Putamen (tissue), 1 donor: Measurements from ENCODE around the gene NUDT4B.
"Not testable (repeated sequence)": the region's sequence is repeated elsewhere in the genome, so short reads cannot be mapped to it uniquely, and the experiment has no call there.

ENCODE experiments used
- DNase-seq: peaks from one replicate; pipeline ENCODE4 v3.0.0-alpha.2; 2016; ENCODE audit warnings: low spot score

NUDT4B gene

DNA sequence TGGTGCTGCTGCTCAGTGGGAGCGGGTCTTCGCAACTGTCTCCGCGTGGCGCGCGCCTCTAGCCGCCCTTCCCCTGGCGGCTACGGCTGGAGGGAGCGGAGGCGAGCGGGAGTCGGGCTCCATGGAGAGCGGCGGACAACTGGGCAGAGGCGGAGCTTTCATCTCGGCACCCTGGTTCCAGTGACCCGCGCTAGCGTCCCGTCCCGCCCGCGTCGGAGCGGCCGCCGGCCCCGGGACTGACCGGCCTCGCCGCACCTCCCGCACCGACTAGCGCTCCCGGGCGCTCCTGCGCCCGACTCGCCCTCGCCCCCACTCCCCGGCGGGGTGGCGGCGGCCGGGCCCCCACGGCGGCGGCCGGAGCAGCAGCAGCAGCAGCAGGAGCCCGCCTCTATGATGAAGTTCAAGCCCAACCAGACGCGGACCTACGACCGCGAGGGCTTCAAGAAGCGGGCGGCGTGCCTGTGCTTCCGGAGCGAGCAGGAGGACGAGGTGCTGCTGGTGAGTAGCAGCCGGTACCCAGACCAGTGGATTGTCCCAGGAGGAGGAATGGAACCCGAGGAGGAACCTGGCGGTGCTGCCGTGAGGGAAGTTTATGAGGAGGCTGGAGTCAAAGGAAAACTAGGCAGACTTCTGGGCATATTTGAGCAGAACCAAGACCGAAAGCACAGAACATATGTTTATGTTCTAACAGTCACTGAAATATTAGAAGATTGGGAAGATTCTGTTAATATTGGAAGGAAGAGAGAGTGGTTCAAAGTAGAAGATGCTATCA lies at the start of gene NUDT4B:
Gene NUDT4B (plus strand): TSS at position 212 of the 772 bp plus-strand sequence. CDS start 179 bp downstream, at position 391.
- DNase-seq = not testable (repeated sequence)

DNA sequence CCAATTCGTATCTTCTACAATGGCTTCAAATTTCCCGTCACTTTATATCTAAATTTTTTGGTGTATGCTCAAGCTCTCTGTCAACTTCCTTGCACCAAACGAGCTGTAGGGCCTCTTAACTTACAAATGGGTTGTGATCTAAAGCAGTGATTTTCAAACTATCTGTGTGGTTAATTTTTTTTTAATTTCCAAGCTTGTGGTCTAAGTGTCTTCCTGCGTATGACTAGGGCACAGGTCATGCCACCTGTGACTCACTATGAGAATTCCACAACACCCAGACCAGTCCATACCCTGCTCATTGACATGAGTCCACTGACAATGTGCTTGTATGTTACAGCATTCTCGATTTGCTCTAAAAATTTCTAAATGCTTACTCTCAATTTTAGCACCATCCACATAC lies 49.2 kb upstream of the NUDT4B start:
- DNase-seq = not testable (repeated sequence)

DNA sequence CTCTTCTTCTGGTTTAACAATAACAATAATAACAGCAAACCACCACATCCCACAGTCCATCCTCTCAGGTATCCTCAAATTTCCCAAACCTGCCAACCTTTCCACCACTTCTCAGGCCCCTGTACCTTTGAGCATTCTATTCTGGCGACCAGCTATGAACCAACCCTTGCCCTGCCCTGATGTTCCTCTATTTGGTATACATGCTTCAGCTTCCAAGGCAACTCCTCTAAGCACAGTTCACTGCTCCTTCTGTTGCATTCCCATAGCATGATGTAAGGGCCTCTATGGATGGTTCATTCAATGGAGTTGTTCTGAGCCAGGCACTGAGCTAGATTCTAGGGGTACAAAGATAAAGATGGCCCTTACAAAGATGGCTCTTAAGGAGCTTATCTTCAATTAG lies 46.3 kb upstream of the NUDT4B start:
- DNase-seq = not testable (repeated sequence)

DNA sequence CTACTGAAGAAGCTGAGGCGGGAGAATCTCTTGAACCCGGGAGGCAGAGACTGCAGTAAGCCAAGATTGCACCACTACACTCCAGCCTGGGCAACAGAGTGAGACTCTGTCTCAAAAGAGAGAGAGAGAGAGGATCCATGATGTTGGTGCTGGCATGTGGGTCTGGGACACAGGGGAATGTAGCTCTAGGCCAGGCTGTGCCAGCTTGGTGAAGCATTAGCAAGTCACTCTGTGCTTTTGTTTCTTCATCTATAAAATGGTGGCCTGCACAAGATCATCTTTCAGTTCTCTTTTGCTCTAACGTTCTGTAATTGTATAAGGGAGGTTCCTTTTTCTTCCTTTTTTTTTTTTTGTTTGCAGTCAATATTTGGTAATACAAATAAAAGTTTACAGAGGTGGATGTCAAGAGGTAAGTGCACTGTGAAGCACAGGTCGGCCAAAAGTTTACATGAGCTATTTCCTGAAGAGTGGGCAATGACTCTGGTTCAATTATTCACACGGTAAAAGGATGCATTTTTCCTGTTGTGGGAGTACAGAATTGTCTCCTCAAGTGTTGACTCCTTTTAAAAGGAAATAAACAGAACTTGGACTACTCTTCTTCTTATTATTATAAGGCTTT lies 44.5 kb upstream of the NUDT4B start:
- DNase-seq = not testable (repeated sequence)

DNA sequence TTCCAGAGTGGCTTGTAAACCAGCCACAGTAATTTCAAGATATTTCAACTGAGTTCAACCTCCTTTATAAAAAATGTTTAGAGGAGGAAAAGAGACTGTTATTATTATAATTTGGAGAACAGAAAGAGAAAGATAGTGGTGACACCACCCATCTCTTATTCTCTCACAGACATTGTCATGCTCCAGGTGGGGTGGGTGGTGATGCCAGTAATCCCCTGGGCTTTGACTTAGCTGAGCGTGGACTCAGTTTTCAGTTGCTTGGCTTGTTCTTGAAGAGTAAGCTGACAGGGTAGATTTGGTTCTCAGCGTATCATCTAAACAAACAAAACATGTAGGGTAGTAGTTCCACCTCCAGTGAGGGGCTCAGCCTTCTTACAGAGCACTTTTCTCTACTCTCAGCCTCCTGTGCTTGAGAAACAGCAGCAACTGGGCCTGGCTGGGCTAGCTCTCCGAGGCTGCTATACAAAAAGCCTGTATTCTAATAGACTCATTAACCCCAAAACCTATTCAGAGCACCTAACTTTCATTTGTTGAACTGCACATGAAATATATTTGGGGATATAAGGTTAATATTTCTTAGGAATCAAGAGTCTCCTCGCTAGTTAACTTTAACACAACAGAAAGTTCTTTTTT lies 43.1 kb upstream of the NUDT4B start:
- DNase-seq = not testable (repeated sequence)

DNA sequence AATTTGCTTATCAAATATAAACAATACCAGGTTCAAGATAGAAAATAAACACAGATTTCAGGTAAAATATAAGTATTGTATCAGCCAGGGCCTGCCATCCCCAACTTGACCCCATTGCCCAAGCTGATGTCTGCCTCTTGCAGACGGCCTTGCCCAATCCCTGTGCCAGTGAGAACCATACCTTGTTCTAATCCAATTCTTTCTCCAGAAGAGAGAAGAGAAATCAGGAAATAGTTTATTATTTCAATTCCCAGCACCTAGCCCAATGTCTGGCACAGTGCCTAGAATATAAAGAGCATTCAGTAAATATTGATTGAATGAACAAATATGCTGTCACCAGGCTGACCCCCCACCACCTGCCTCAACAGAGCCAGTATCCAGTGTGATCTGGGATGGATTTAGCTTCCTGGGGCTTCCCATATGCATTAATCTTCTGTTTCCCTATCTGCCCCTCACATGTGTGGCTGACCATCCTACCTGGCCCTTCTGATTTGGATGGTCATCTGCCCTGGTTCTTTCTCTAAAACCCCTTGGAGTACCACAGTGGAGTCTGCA lies 39.7 kb upstream of the NUDT4B start:
- DNase-seq = not testable (repeated sequence)

DNA sequence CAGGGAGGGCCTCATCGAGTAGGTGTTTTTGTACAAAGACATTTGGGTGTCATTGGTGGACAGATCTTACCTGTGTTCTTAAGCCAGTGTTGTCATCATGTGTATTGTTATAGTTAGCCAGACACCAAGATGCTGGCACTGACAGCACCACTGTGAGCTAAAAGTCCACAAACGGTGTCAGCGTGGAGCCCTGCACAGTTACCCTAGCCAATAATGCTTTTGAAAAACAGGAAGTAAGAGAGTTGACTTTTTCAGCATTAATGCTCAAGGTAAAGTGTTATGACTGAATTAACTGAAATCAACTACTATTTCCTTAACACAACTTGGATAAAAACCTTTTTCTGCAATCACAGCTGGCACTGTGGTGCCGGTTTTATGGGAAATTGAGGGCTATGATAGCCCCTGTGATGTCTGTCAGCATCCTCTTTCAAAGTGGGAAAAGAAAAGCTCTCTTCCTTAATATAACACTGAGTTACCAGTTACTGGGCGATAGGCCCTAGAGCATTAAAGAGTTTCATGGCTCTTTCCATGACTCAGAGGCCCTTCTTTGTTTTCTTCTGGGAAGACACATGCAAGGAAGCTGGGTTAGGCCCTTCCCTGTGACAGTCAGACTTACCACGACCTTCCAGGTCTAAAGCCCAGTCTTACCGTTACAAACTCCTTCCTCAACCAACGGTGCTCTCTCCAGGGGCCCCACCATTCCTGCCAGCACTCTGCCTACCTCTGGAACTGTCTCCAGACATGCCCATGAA lies 37.6 kb upstream of the NUDT4B start:
- not testable (repeated sequence) for DNase-seq

DNA sequence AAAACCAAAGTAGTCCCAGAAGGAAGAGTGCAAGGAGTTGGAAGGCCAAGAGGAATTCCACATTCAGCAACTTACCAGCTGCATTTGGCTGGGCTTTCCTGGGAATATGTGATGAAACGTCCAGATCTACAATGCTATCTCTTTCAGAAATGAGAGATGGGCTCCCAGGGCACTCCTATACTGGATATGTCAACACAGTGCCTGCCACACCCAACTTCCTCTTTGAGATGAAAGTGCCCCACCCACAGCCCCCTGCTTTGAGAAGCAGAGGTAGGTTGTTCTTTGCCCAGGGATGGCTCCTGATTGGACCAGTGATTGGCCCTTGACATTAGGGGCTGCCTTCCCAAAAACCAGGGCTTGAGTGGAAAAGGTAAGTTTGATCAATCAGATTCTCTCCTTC lies 36.2 kb upstream of the NUDT4B start:
- DNase-seq = not testable (repeated sequence)

DNA sequence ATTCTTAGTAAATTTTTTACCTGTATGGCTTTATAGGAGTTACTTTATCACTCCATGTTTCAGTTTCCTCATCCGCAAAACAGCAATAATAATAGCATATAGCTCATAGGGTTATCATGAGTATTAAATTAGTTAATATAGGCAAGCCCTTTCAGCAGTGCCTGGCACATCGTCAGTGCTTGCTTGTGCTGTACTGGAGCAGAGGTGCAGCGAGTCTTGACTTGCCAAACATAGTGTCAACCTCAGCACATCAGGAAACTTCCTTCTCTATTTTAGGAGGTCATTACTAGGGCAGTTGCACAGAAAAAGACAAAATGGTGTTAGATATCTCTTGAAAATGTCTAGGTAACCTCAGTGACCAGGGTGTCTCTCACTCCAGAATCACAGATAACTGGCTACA lies 33.1 kb upstream of the NUDT4B start:
- not testable (repeated sequence) for DNase-seq

DNA sequence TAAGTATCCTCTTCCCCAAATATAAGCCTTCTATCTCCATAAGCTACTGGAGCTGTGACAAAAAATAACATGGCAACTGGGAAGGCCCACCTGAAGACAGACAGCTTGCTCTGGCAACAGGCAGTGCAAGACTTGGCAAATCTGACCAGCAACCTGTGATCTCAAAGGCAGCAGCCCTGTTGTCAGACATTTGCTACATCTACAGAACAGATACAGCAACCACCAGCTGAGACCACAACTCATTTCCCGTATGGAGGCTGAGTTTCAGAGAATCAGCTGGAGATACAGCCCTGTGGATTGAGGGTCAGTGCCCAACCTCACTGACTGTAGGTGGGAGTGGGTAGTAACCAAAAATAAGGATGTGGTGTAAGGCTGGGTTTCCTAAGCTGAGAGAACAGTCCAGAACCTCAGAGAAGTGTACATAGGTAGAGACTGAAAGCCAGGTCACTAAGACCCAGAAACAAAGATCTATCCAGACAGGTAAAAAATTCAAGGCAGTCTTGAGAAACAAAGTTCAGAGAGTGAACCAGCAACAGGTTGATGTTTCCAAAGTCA lies 31.5 kb upstream of the NUDT4B start:
- DNase-seq = not testable (repeated sequence)

DNA sequence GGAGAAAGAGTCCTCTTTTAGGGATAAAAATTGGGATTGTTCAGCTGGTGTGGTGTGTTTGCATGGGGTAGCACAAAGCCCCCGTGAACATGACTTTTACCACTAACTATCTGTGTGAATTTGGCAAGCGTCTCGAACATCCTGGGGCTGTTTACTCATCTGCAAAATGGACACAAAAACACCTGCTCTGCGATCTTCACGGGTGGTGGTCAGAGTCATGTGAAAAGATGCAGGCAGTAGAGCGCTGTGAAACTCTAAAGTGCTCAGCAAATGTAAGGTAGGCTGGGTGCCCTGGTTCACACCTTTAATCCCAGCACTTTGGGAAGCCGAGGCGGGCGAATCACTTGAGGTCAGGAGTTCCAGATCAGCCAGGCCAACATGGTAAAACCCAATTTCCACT lies 27.7 kb upstream of the NUDT4B start:
- DNase-seq = not testable (repeated sequence)

DNA sequence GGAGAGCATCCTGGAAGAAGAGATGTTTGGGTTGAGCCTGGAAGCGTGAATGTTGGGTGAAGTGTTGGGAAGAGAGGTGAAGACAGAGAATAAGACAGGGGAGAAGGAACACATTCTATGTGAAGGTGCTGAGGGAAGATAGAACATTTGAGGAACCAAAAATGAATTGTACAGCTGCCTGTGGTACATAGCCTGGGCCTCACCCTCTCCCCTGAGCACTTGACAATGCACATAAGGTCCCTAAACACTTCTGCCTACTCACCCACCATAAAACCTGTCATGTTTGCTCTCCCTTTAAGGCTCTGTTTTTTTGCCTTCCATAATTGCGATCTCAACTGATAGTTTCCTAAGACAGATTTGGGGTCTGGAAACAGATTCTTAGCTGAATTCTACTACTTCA lies 25.8 kb upstream of the NUDT4B start:
- not testable (repeated sequence) for DNase-seq

DNA sequence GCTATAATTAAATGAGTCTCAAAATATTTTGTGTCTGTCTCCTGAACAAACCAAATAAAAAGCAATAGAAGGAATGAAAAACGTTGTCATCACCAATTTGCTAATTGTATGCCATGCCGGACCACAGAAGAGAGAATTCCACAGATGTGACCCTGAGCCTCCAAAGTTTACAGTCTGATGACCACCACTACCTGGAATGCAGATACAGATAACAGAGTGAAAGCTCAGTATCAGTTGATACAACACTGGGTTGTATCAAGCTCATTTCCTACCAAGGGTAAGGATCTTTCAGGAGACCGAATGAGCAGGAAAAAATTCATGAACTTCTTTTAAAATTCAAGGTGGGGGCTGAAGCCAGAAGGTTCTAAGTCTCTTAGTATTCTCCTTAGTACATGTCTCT lies 25.1 kb upstream of the NUDT4B start:
- not testable (repeated sequence) for DNase-seq

DNA sequence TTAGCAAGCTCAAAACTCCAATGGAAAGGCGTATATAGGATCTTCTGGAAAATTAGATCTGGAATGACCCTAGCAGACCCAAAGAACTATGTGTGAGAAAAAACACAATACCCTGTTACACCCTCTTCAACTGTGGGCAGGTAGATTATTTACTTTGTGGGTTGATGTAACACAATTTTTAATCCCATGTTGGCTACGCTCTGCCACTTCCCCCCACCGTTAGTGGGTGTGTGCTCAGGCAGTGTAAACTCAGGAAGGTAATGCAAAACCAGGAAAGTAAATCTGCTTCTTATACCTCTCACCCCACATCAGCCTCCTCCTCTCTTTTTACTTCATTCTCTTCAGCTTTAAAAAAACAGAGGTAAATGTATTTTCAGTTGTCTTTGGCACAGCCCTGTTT lies 23.7 kb upstream of the NUDT4B start:
- not testable (repeated sequence) for DNase-seq

DNA sequence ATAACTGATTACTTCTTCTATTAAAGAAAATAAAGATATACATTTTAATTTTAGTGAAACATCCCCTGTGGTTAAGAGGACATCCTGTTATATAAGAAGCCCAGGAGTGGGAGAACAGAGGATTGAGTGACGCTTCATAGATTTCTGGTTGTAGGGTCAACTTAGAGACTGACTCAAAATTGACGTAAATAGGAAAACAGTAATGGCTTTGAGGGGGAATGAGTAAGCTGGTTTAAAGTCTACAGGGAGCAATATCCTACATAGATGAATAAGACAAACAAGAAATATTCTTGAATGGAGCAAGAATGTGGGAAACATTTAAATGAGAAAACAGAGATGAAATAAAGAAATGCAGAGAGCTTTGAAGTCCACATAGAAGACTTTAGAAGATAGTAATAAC lies 20.7 kb upstream of the NUDT4B start:
- DNase-seq = not testable (repeated sequence)

DNA sequence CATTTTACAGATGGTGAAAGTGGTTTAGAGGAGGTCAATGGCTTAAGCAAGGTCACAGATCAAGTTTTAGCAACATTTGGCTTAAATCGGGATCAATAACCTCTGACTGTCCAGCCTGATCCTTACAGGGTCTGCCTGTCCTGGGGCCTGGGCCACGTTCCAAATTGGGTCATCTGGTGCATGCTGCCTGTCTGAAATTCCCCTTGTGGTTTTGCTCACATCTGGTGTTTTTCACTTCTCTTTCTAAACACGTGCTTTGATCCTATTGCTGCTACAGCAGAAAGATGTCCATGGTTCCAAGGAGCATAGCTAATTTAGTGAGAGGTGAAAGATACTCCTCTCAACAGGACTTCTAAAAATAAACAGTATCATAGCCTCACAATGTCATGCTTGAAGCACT lies 19.4 kb upstream of the NUDT4B start:
- not testable (repeated sequence) for DNase-seq

DNA sequence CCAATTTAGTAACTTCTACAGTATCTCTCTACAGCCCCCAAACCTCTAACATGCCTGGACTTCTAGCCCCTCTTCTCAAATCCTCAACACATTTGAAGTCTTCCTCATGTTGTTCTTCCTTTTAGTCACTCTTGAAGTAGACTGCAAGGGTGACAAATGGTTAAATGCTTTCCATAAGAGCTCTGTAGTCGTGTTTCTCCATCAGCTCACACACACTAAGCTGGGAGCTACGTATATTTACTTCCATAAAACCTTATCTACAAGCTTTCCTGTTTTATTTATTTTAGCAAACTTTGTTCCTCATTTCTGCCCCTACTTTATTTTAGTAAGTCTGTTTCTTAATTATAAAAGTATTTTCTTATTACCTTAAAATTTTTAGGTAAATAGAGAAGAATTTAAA lies 19.0 kb upstream of the NUDT4B start:
- not testable (repeated sequence) for DNase-seq

DNA sequence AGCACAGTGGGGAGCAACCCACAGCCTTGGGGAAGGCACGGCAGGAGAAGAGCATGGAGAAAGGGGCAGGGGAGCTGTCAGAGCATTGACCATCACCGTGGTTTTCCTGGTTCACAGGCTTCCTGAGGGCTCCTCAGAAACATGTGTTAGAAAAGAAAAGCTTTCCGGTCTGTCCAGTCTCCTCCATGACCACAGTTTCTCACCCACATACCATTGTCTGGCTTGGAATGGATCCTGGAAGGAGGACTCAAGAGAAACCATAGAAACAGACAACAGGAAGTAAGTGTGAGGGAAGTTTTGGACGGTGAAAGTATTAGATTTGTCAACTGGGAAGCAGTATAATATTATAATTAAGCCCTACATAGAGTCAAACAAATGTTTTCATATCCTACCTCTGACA lies 16.3 kb upstream of the NUDT4B start:
- not testable (repeated sequence) for DNase-seq

DNA sequence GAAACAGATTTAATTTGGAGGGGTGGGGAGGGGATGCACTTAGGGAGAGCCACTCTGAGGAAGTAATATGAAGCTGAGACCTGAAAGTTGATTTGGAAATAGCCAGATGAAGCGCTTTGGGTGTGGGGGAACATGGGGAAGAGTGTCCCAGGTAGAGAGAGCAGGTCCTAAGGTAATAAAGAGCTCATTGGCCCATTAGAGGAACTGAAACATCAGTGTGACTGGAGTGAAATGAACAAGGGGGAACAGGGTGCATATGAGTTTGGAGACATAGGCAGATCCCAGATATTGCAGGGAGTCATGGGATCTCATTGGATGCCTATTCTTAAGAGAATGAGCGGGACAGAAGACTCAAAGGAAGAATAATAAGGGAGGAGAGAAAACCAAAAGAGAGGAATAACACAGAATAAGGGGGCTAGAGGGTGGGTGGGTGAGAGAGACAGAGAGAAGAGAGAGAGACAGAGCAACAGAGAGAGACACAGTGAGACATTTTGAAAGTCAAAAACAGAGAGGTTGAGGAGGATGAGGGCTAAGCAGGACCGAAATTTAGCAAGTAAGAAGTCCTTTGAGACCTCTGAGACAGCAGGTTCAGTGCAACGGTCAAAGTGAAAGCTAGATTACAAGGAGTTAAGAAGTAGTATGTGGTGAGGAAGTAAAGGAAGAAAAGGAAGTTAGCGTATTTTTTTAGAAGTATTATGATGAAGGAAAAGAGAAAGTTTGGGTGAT lies 14.8 kb upstream of the NUDT4B start:
- DNase-seq = not testable (repeated sequence)

DNA sequence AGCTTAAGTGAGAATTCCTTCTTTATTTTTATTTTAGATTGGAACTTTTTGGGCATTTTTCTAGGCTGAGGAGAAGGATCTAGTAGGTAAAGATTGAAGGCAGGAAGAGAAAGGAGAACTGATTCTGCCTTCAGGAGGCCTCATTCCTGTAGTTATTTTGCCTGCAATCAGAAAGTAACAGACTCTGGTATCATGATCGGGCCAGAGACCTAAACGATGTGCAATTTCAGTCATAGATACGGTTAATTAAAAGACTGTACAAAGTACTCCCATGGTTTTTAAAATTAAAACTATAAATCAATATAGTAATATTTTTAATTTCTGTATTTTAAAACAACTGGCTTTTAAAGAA lies 14.3 kb upstream of the NUDT4B start:
- DNase-seq = not testable (repeated sequence)

DNA sequence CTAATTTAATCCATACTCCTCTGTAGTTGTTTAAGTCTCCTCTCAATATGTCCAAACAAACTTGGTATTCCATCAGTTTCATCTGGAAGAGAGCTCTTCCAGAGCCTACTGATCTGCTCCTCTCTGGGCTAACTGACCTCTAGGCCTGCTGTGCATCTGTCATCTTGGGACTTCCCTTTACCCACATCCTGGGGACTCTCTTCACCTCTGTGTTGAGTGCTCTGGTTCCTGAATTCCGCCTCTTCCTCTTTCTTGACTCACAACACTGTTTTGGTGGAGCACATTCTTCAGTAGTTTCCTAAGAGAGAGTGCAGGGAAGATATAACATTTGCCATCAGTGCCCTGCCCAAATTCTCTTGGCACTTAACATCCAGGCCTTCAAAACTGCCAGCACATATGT lies 13.0 kb upstream of the NUDT4B start:
- DNase-seq = not testable (repeated sequence)
